LNCaP clone FGC (cell line): Measurements from ENCODE around the gene SARDH.

Experiments
- DNase-seq: peaks from one replicate; pipeline ENCODE4 v3.0.0-alpha.2; 2011; ENCODE audit warnings: low read depth
- H3K4me3 ChIP-seq: 2 replicates; pipeline ENCODE4 v1.5.1; 2011; ENCODE audit warnings: mild to moderate bottlenecking, low read depth, low read length, control low read depth
- TF ChIP-seq, protein P1 (sequence below): IDR thresholded peaks from 2 replicates; pipeline ENCODE4 v1.5.1; 2012; ENCODE audit warnings: mild to moderate bottlenecking; ENCODE audit not compliant: control insufficient read depth, insufficient read depth; ENCODE audit errors: extremely low read depth

SARDH gene

DNA sequence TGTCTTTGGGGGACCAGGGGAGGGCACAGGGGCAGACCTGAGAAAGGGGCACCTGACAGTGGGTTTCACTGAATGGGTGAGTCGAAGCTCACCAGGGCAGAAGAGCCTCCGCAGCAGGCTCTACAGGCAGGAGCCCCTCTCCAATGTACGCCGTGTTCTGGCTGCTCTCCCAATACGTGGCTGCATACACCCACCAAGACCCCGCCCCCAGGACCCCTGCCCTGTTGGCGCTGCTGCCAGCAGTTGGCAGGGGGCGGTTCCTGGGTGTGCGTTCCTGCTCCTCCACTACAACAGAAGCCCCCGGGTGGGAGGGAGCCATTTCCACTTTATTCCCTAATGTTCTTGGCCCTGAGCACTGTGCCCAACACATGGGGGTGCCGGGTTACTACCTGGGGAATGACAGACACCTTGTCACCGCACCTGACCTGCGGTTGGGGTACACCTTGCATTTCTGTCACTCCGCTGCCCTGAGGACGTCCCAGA, 30.3 kb downstream of the SARDH start:
- no peak overlapping the region for H3K4me3 ChIP-seq
- TF ChIP-seq, protein P1, sequence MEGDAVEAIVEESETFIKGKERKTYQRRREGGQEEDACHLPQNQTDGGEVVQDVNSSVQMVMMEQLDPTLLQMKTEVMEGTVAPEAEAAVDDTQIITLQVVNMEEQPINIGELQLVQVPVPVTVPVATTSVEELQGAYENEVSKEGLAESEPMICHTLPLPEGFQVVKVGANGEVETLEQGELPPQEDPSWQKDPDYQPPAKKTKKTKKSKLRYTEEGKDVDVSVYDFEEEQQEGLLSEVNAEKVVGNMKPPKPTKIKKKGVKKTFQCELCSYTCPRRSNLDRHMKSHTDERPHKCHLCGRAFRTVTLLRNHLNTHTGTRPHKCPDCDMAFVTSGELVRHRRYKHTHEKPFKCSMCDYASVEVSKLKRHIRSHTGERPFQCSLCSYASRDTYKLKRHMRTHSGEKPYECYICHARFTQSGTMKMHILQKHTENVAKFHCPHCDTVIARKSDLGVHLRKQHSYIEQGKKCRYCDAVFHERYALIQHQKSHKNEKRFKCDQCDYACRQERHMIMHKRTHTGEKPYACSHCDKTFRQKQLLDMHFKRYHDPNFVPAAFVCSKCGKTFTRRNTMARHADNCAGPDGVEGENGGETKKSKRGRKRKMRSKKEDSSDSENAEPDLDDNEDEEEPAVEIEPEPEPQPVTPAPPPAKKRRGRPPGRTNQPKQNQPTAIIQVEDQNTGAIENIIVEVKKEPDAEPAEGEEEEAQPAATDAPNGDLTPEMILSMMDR, result no peak
- no peak for DNase-seq

GRCh38 chr9:133707065-133707762, 30.9 kb downstream of the SARDH start:
- DNase-seq, result no peak
- no peak overlapping the region for H3K4me3 ChIP-seq

DNA sequence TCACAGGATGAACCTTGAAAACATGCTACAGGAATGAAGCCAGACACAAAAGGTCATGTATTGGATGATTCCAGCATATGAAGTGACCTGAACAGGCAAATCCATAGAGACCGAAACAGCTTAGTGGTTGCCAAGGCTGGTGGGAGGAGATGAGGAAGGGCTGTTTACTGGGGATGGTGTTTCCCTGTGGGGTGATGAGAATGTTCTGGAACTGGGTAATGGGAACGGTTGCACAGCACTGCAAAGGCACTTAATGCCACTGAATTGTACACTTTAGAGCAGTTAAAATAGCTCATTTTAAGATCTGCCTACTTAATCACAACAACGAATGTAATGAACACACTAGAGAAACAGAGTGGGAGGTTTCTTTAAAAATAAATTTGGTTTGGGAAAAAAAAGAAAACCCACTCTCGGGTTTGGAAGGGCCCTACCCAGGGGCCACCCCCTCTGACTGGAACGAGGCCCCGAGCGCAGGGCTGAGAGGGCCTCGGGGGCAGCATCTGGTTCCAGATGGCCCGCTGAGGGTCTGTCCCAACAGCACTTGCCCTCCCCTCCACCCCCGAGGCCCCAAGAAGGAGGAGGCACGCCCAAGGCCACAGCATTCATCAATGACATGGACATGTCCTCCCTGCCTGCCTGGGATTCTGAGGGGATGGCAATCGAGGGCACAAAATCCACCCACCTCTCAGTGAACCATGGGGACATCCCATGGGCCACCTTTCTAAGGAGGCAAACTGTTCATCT, 31.7 kb downstream of the SARDH start:
- TF ChIP-seq, protein P1, result no peak
- H3K4me3 ChIP-seq, result no peak overlapping the region
- DNase-seq, result no peak

More at GRCh38 chr9:133707065-133707762, 30.9 kb downstream of the SARDH start:
- TF ChIP-seq, protein P1, result no peak

DNA sequence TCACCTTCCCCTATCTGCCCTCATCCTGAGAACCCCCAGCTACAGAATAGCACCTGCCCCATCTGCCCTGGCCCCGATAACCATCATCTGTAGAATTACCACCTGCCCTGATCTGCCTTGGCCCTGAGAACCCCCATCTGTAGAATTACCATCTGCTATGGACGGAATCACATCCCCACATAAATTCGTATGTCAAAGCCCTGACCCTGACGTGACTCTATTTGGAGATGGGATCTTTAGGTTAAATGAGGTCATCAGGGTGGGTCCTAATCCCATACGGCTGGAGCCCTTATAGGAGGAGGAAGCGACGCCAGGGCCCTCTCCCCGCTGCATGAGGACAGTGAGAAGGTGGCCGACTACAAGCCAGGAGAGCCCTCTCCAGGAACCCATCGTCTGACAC, 32.6 kb downstream of the SARDH start:
- DNase-seq, result no peak
- no peak overlapping the region for H3K4me3 ChIP-seq

GRCh38 chr9:133704711-133705181, 33.4 kb downstream of the SARDH start:
- DNase-seq, result no peak
- TF ChIP-seq, protein P1, result no peak
- H3K4me3 ChIP-seq, result no peak overlapping the region

More for the DNA sequence above, 32.6 kb downstream of the SARDH start:
- TF ChIP-seq, protein P1, result no peak

DNA sequence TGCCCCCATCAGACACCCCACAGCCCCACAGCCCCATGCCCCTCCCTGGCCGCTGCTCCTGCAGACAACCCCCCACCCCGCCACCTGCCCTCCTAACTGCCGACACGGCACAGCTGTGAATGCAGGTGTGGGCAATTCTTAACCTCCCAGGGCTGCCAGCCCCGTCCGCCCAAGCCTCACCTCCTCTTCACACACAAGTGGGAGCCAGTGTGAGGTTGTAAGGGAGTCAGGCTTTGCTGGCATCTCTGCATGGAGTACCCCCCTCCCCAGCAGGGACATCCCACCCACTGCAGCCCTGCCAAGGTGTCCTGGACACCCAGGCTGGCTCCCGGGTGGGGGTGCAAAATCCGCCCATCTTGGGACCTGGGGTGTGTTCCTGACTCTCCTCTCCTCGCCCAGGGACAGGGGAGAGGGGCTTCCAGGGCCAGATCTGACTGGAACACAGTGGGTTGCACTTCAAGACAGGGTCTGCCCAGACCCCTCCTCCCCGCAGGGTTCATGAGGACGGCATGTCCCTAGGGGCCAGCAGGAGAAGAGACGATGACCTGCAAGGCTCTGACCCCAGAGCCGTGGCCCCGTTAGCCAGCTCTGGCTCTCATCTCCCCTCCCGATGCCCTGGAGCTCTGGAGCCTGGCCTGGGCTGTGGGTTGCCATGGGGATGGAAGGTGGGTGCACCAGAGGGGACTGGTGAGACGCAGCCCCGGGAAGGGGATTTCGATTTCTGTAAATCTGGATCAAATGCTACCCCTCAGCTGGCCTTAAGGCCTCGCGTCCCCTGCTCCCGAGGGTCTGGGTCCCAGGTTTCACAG, 34.4 kb downstream of the SARDH start:
- TF ChIP-seq, protein P1, result no peak
- H3K4me3 ChIP-seq, result no peak overlapping the region
- no peak for DNase-seq
